Stimulated activated CD4-positive, alpha-beta T cell treated with anti-CD3 and anti-CD28 coated beads, TNF-alpha, amount 100 ng/mL, for 48 hours (primary cell): ENCODE results near the gene TAX1BP1.

Experiments used
- DNase-seq, 3 donors: peaks; one replicate each; pipeline ENCODE4 v3.0.0-alpha.2; 2020; ENCODE audit warnings: low read depth in 3 of 3

Gene TAX1BP1

DNA sequence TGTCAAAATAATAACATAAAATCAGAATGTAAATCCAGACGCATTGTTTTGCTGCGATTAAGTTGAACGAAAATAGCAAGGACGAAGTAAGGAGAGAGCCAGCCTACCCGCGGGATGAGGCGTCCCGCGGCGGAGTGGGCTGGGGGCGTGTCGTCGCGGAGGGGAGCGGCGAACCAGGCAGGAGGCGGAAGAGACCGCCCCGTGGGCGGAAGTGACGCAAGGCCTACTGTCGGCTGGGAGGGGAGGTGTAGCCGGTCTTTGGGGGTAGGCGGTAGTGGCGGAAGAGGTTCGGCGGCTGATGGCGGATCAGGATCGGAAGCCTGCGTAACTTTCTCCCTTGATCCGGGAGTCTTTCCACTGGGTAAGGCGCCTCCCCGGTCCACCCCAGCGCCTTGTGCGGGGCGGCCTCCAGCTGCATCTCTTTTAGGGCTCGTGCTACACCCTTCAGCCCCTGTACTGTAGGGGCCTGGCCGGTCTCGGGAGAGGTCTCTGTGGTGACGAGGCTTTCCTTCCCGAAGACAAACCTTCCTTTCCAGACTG, at the start of gene TAX1BP1:
Gene TAX1BP1 (plus strand): TSS at position 254 of the 540 bp plus-strand sequence. CDS start 8,363 bp downstream, outside the sequence.
- peak; percentile 89 to 95 (median 89) for DNase-seq

DNA sequence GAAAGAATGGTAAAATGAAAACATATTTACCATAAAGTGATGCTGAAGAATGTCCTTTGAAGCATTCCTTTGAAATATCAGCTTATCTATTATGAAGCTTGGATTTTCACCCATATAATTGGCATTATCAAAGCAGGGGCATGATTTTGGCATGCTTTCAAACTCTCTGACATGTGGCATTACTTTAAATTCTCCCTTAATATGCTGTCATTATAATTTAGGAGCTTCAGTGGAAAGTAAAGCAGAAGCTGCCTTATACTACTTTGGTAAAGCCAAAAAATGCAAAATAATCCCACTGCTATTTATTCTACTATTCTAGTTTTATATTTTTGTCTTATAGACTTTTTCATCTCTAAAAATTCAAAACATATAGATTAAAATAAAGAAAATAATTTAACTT, 49.3 kb upstream of the TAX1BP1 start:
- no peak for DNase-seq

DNA sequence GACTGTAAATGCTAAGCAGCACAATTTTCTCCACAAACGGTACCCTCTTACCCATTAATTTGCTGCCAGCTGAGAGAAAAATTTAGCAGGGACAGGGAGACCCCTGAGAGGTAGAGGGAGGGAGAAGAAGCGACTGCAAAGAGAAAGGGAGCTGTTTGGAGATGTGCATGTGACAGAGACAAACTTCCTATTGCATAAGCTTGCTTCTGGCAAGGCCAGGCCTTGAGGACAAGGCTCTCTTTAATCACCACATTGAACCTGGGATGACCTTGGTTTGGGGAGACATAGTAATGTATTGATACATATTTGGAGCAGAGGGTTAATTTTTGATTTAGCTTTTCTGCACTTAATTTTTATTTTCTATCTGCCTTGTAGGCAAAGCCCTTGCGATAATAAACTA, 46.2 kb upstream of the TAX1BP1 start:
- DNase-seq = no peak

DNA sequence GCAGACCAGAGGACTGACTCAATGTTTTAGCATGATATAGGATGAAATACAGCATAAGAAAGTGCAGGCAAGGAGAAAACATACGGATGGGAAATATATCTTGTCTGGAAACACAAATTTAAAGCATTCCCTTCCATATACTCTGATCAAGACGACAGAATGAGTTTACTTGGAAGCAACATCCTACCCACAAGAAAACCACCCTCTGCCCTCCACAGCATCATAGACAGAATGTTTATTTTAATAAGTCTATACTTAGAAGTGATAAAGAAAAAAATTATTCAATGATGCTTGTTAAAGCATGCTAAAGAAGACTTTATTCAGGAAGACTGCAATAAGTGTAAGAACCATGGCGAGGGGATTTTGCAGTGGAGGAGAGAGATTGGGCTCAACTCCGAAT, 44.9 kb upstream of the TAX1BP1 start:
- no peak for DNase-seq

DNA sequence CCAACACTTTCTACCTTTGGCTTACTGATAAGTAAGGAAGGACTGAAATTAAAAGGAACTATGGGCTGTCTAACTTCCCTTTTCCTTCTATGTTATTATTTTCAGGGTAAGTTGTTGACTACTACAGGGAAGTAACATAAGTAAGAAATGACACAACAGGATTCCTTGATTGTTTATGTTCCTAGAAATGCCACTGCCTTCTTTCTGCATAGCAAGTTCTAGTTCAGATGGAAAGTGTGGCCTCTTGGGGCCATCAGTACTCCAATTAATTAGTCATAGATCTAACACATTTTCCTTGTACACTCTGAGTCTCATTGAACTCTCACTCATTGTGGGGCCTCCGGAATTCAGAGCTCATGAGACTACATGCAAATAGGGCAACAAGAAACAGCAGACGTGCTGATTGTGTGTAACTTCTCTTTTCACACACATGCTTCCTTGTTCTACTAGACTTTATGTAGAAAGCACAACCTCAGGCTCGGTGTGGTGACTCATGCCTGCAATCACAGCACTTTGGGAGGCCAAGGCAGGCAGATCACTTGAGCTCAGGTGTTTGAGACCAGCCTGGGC, 42.0 kb upstream of the TAX1BP1 start:
- no peak for DNase-seq

DNA sequence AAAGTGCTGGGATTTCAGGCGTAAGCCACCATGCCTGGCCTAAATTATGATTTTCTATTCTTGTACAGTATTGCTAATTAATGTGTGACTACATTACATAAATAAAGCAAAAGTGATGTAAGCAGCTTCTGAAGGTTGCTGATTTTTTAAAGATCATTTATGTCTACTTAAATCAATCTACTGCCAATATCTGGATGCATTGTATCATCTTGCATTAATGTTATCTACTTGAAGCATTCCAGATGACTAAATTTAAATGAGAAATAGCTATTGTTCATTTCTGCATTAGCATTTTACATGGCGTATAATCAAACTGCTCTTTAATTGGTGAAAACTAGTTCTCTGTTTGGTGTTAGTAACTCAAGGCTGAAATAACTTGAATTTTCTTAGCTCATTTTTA, 40.2 kb upstream of the TAX1BP1 start:
- no peak for DNase-seq

DNA sequence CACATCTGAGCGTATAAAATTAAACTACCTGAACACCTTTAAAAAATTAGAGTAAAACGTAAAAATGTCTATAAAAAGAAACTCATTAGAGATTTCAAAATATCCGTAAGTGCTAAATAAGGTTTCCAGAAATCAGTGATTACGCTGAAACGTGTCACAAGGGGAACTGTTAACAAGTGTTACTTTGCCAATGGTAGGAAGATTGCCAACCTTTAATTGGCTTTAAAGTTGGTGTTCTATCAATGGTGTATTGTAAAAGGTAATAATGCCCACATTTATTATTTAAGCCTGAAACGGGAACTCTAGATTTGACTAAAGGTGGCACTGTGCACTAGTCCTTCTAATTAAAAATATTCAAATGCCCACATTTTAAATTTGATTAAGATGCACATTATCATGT, 39.5 kb upstream of the TAX1BP1 start:
- no peak for DNase-seq

DNA sequence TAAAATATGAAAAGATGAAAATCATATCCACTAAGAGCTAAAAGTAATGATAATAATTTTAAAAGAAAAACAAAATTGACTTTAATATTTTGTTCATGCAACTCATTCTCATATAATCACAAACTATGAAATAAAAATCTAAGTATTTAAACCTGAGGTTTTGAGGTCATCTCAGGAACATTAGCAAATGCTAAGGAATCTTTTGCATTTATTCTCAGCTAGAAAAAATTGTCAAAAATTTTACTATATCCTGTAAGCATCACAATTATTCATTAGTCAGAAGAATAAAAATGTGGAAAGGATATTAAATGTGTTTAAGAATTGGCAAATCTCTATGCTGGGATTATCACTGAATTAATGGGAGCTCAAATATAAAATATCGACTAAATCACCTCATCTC, 36.8 kb upstream of the TAX1BP1 start:
- no peak for DNase-seq

DNA sequence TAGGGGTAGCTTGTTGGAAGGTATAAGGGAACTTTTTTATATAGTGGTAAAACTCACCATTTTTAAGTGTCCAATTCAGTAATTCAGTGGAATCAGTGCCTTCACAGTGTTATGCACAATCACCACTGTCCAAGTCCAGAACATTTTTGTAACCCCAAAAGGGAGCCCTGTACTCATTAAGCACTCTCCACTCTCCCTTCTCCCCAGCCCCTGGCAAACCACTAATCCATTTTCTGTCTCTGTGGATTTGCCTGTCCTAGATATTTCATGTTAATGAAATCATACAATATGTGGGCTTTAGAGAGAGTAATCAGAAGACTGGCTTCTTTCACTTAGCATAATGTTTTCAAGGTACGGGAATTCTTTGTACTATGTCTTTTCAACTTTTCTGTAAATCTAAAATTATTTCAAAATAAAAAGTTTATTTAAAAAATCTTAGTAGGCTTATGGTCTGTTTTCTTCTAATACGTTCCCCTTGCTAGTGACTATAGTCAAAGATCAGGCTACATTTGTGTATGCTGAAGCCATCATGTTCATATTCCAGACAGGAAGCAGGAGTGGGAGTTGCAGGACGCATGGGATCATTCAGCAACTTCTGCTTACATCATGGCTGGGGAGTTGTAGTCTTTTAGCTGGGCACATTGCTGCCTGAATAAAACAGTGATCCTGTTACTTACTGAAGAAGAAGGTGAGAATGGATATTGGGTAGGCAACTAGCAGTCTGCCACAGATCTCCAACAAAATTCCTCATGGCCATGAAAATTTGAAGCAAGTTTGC, 35.4 kb upstream of the TAX1BP1 start:
- no peak for DNase-seq

DNA sequence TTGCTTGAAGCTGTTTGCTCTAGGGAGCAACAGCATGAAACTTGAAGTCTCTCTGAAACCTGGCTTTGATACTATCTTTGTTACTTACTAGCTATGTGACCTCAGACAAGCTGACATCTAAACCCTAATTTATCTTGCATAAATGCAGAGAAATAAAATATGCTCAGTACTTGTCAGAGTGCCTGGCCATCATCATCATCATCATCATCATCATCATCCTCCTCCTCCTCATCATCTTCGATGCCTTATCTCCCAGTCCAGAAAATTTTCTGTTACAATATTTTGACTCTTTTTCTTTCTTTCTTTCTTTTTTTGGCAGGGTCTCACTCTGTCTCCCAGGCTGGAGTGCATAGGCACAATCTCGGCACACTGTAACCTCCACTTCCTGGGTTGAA, 34.8 kb upstream of the TAX1BP1 start:
- no peak for DNase-seq

DNA sequence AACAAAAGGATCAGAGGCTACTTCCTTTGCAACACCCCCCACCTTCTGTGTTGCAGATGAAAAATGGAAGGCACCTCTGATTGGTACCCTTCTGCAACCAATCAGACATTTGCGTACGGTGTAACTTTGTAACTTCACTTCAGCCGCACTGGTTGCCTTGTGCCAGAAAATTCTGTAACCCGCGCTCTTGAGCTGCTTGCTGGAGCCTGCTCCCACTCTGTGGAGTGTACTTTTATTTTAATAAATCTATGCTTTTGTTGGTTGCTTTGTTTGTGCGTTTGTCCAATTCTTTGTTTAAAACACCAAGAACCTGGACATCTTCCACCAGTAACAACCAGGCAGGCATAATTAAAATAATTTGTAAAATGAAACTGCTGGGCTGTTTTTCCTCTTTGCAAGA, 31.5 kb upstream of the TAX1BP1 start:
- DNase-seq = no peak

DNA sequence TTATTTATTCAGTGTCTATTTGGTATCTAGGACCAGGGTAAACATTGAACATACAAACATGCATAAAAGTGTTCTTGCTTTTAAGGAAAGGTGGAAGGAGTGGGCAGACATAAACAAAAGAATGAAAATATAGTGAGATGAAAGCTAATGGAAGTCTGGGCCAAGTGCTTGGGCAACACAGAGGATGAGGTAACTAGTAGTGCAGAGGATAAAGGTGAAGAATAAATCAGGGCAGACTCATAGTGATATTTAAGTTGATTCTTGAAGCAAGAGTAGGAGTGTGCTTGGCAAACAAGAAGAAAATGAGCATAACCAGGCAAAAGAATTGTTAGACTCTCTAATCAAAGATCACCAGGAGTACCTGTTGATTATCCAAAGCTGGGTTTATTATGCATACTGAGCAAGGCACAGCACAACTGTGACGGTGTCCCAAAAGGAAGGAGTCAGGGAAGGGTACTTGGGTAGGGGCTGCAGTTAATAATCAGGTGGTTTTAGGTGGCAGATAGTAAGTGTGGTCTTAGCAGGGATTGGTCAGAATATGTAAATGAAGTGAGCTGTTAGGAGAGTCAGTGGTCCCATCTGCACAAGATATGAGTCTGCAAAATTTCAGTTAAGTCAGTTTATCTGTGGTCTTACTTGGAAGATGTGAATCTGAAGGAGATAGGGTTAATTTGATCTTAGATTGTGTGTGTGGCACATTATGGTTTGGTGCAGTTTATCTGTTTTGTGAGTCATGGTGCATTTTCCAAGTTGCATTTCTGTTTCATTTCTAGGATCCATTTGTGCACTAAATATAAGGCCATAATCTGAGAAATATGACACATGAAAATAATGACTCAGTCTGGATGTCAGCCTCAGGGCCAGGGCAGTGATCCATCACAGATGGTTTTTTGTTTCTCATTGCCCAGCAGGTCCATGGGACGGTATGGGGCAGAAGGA, 30.6 kb upstream of the TAX1BP1 start:
- no peak for DNase-seq

DNA sequence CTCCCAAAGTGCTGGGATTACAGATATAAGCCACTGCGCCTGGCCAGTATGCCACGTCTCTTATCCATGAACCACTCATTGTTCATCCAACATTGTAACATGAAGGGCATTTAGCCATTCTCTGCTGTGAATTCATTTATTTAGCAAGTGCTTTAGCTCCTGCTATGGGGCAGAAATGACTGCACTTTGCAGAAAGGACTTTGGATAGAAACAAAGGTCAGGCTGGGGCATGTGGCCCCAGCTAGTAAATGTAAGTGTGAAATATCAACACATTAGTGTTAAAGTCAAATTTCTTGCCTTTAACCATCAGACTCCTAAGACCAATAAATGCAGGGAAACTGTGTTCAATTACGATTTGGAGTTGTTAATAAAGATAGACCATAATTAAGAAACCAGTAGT, 27.7 kb upstream of the TAX1BP1 start:
- DNase-seq = no peak

DNA sequence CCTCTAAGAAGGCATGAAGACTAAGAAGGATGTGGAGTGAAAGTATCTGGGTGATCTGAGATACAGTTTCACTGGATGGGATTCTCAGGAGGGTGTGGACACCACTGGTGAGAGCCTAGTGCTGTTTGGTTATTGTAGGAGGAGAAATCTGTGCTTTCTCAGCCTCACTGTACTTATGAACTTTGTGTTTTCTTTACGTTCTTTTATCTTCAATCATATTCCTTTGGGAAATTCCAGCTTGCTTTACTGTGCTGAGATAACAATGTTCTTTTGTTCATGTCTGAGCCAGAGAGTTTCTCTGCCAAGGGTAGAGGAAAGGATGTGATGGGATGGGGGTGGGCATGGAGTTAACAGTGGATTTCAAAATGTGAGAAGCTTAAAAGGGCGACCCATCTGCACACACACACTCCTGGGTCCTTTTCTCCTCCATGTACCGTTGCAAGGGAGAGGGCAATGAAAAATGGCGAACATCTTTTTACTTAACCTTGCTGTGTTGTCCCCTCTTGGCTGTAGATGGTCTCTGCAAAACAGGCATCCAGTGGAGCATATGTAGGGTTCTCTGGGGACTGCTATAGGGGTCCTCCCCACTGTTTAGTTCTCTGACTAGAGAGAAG, 25.0 kb upstream of the TAX1BP1 start:
- DNase-seq = no peak

DNA sequence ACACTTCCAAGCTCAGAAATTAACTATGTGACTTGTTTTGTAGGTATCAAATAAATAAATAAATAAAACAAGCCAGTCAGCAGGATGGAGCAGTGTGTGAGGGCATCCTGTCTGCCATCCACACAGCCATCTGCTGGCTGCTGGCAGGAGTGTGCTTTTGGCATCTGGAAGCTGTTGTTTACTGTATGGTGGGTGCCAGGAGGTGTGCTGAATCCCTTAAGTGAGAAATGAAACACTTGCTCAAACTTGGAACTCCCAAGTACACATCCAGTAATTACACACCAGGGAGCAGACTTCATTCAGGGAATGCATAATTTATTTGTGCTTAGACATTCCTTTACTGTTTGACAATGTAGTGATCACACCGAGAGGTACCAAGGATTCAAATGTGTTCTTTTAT, 16.9 kb upstream of the TAX1BP1 start:
- DNase-seq = no peak

DNA sequence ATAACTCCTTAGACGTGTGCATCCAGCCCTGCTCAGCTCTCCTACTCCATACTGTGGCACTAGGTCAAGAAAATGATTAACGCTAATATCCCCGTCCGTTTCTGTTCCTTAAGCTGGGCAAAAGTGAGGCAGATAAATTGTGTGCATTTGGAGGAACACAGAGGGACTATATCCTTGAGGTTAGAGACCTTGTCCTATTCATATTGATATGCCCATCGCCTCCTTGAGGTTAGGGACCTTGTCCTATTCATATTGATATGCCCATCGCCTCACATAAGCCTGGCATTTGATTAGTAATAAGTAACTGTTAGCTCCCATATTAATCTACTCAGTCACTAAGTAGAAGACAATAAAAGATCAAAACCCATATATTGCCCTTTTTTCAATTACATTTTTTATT, 12.9 kb upstream of the TAX1BP1 start:
- DNase-seq = no peak

DNA sequence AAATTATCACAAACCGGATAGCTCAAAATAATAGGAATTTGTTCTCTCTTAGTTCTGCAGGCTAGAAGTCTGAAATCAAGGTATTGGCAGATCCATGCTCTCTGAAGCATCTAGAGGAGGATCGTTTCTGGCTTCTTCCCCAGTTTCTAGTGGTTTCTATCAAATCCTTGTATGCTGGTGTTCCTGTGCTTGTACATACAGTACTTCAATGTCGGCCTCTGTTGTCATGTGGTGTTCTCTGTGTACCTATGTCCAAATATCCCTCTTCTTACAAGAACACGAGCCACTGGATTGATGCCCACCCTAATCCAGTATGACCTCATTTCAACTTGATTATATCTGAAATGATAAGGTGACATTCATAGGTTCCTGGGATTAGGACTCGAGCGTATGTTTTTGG, 9.8 kb upstream of the TAX1BP1 start:
- DNase-seq = no peak

DNA sequence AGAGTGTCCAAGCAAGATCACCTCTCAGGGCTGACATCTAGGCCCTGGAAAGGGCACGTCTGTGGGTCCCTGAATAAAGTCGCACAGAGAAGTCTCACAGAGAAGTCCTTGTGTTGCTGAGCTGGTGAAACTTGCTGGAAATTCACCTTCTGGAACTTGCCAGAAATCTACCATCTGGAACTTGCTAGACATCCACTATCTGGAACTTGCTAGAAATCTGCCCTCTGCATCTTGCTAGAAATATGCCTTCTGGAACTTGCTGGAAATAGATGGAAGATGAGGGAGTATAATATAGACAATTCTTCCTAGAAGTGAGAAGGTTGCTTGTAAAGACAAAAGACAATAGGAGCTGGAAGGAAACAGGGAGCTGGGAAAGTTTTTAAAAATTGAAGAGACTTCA, 5.4 kb upstream of the TAX1BP1 start:
- DNase-seq = no peak

DNA sequence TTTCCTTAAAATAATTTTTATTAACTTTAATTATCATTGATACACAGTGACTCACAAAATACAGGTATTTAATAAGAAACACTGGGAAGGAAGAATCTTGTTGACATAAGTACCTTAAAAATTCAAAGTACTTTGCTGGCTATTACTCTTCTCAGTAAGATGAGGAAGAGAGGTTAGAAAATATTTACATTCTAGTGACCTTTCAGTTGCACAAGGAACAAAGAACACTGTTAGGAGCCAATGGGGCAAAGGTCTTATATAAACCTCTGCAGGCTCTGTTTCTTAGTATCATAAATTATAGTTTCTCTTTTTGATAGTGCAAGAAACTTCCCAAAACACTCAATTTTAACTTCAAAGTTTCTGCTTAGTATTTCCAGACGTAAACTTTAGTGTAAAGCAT, 4.8 kb upstream of the TAX1BP1 start:
- DNase-seq = no peak

DNA sequence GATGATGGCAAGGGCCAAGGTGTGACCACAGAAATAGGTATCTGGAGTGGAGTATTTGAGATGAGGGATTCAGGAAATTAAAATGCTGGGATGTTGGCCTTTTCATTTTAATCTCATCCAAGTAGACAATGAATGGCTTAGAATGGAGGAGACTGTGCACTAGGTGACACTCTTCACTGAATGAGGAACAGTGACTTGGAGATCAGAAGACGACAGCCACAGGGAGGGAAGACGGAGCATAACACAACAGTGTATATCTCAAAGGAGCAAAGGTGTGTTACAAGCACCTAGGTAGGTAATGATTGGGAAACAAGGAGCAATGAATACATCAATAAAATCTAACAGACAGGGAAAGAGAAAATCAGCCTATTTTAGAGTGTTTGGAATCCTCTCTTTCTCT, 4.1 kb upstream of the TAX1BP1 start:
- no peak for DNase-seq

DNA sequence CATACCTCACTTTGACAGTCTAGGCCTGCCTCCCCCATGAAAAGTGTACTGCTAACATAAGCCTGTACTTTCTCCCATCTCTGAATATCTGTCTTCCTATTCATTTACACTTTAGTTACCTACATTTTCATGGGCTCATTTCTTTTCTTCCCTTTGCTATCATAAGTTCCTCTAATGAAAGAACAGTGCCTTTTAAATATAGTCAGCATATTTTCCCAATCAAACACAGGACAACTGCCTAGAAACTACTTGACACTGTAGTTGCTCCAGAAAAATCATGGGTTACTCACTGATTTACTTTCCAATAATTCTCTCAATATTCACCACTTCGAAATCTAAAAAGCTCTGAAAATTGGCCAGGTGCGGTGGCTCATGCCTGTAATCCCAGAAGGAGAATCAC, 2.8 kb upstream of the TAX1BP1 start:
- no peak for DNase-seq

DNA sequence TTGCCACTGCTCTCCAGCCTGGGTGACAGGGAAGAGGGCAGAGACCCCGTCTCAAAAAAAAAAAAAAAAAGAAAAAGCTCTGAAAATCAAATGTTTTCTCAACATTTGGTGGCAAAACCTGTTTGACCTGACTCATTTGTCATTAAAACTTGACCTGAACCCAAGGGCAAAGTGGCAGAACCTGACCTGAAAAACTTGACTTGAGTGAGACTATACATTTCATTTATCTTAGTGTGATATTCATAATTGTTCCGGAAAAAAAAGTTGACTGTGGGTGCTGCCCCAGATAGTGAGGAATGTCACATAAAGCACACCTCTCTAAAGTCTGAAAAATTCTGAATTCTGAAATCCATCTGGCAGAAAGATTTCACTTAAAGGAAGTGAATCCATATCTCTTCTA, 2.3 kb upstream of the TAX1BP1 start:
- DNase-seq = no peak
